GM21576 (cell line): ENCODE data around the gene CD320.
"Not testable (repeated sequence)": the region's sequence is repeated elsewhere in the genome, so short reads cannot be mapped to it uniquely, and the experiment has no call there.

Experiments
- ATAC-seq: cut with Tn5 transposase; IDR thresholded peaks from one replicate; pipeline ENCODE4 v1.9.1; 2021; ENCODE audit warnings: mild to moderate bottlenecking, moderate library complexity; ENCODE audit not compliant: unreplicated experiment

CD320 gene

GRCh38 chr19:8307965-8308866, at the start of gene CD320:
Gene CD320 (minus strand): TSS chr19:8308358. CDS start chr19:8308290, 68 bp downstream.
- peak; percentile 72 for ATAC-seq

- ATAC-seq: no peak
Measured at GRCh38 chr19:8357007-8357521, 48.9 kb upstream of the CD320 start.

GRCh38 chr19:8355631-8356402, 47.7 kb upstream of the CD320 start:
- ATAC-seq: no peak

GRCh38 chr19:8352845-8353244, 44.7 kb upstream of the CD320 start:
- ATAC-seq: not testable (repeated sequence)

- no peak for ATAC-seq
Measured at GRCh38 chr19:8352134-8352827, 44.1 kb upstream of the CD320 start.

GRCh38 chr19:8349629-8350372, 41.6 kb upstream of the CD320 start:
- not testable (repeated sequence) for ATAC-seq

- no peak for ATAC-seq
Measured at GRCh38 chr19:8343483-8343844, 35.3 kb upstream of the CD320 start.

GRCh38 chr19:8342684-8343482, 34.7 kb upstream of the CD320 start, which contains the start of gene KANK3:
Gene KANK3 (minus strand): TSS chr19:8343262. CDS start chr19:8337828, 5,434 bp downstream.
- ATAC-seq: peak; percentile 91

GRCh38 chr19:8342316-8342683, 34.1 kb upstream of the CD320 start:
- no peak for ATAC-seq

- not testable (repeated sequence) for ATAC-seq
Measured at GRCh38 chr19:8341504-8341903, 33.3 kb upstream of the CD320 start.

GRCh38 chr19:8340341-8341096, 32.4 kb upstream of the CD320 start:
- ATAC-seq: no peak

- no peak for ATAC-seq
Measured at GRCh38 chr19:8338835-8339234, 30.7 kb upstream of the CD320 start.

GRCh38 chr19:8337728-8338127, 29.6 kb upstream of the CD320 start:
- no peak for ATAC-seq

GRCh38 chr19:8336660-8337059, 28.5 kb upstream of the CD320 start:
- ATAC-seq: no peak

- no peak for ATAC-seq
Measured at GRCh38 chr19:8336072-8336569, 28.0 kb upstream of the CD320 start.

- ATAC-seq: no peak
Measured at GRCh38 chr19:8335343-8336071, 27.3 kb upstream of the CD320 start.

- no peak for ATAC-seq
Measured at GRCh38 chr19:8334458-8335342, 26.5 kb upstream of the CD320 start.
